ENCODE measurements around the gene CXCR1. TPM values are rescaled to one million over a fixed set of nuclear protein-coding genes. Genes with fewer than 3 reads are reported as not detected.
"Not testable (repeated sequence)": the region's sequence is repeated elsewhere in the genome, so short reads cannot be mapped to it uniquely, and the experiment has no call there.

CXCR1 gene
- total RNA-seq, 1 experiment from 2014 or later: not detected

DNA sequence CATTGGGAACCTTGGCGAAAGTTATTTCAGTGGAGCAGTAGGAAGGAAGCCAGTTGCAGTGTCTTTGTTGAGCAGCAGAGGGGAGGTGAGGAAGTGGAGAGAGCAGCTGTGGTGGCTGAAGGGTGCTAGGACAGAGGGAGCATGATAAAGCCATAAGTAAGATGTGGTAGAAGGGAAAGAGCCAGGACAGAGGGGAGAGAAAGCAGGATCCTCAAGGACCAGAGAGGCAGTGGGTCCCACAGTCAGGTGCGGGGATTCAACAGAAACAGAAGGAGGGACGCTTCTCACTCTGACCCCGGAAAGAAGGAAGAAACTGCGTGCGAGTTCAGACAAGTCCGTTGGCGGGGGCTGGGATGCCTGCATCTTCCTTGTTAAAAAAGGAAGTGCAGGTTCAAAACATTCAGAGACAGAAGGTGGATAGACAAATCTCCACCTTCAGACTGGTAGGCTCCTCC lies 41.1 kb downstream of the CXCR1 start, which contains the start of gene CXCR2:
CXCR2 (plus strand) TSS at position 403 of the 455 bp plus-strand sequence. CDS start 8,774 bp downstream, outside the sequence.
- no peak within 1 kb of the TSS for H3K4me3 ChIP-seq (ENCODE audit: low read depth, low read length, poor library complexity, severe bottlenecking)
- H3K36me3 ChIP-seq (ENCODE audit: insufficient read depth, low read length, poor library complexity, severe bottlenecking): no peaks in the 10 kb centered on the region
- DNase-seq (ENCODE audit: low spot score): no peak
- ChIA-PET CTCF (no interaction called here), POLR2A (ENCODE audit: low non-redundant PET) (no interaction called here)
- intact Hi-C loops (cut with micrococcal nuclease; ENCODE audit: unreplicated experiment): no loop called here
- H3K27me3 ChIP-seq (replicated peaks; ENCODE audit: insufficient read depth, low read depth, low read length, poor library complexity): no peaks in the 10 kb centered on the region
- no TSS peak for BruUV-seq (replicated peaks)
- no peaks in the 10 kb centered on the region for H3K4me1 ChIP-seq (ENCODE audit: insufficient read depth, low read length, poor library complexity, severe bottlenecking)
- no peak within 1 kb of the TSS for H3K27ac ChIP-seq (ENCODE audit: low read depth, low read length, poor library complexity, severe bottlenecking)
- no peaks in the 10 kb centered on the region for H3K9me3 ChIP-seq (ENCODE audit: low read depth, low read length, poor library complexity, severe bottlenecking)
- TF ChIP-seq CTCF (conservative IDR thresholded peaks at IDR 0.05; ENCODE audit: low read depth, low read length) (no peak), EZH2 (IDR thresholded peaks at IDR 0.05; ENCODE audit: borderline replicate concordance, low read depth, low read length, poor library complexity, severe bottlenecking) (no peak)

- no peaks in the 10 kb centered on the region for H3K27me3 ChIP-seq (replicated peaks; ENCODE audit: insufficient read depth, low read depth, low read length, poor library complexity)
- no TSS peak for BruUV-seq (replicated peaks)
- H3K9me3 ChIP-seq (ENCODE audit: low read depth, low read length, poor library complexity, severe bottlenecking): no peaks in the 10 kb centered on the region
- CTCF ChIA-PET: no interaction called here
- H3K27ac ChIP-seq (ENCODE audit: low read depth, low read length, poor library complexity, severe bottlenecking): no peak overlapping the region
- H3K4me1 ChIP-seq (ENCODE audit: insufficient read depth, low read length, poor library complexity, severe bottlenecking): no peaks in the 10 kb centered on the region
- H3K4me3 ChIP-seq (ENCODE audit: low read depth, low read length, poor library complexity, severe bottlenecking): no peak overlapping the region
- POLR2A ChIA-PET (ENCODE audit: low non-redundant PET): no interaction called here
- no peaks in the 10 kb centered on the region for H3K36me3 ChIP-seq (ENCODE audit: insufficient read depth, low read length, poor library complexity, severe bottlenecking)
- no peak for TF ChIP-seq EZH2 (IDR thresholded peaks at IDR 0.05; ENCODE audit: borderline replicate concordance, low read depth, low read length, poor library complexity, severe bottlenecking)
- no peak for TF ChIP-seq CTCF (conservative IDR thresholded peaks at IDR 0.05; ENCODE audit: low read depth, low read length)
- DNase-seq (ENCODE audit: low spot score): no peak
- intact Hi-C loops (cut with micrococcal nuclease; ENCODE audit: unreplicated experiment): no loop called here
These were observed 41.7 kb downstream of the CXCR1 start for GRCh38 chr2:218125095-218125494.

- H3K4me3 ChIP-seq (ENCODE audit: low read depth, low read length, poor library complexity, severe bottlenecking): no peak overlapping the region
- H3K27me3 ChIP-seq (replicated peaks; ENCODE audit: insufficient read depth, low read depth, low read length, poor library complexity): no peaks in the 10 kb centered on the region
- no TSS peak for BruUV-seq (replicated peaks)
- no peak for TF ChIP-seq EZH2 (IDR thresholded peaks at IDR 0.05; ENCODE audit: borderline replicate concordance, low read depth, low read length, poor library complexity, severe bottlenecking)
- TF ChIP-seq CTCF (conservative IDR thresholded peaks at IDR 0.05; ENCODE audit: low read depth, low read length): no peak
- no peaks in the 10 kb centered on the region for H3K9me3 ChIP-seq (ENCODE audit: low read depth, low read length, poor library complexity, severe bottlenecking)
- H3K36me3 ChIP-seq (ENCODE audit: insufficient read depth, low read length, poor library complexity, severe bottlenecking): no peaks in the 10 kb centered on the region
- ChIA-PET CTCF (no interaction called here), POLR2A (ENCODE audit: low non-redundant PET) (no interaction called here)
- no peak overlapping the region for H3K27ac ChIP-seq (ENCODE audit: low read depth, low read length, poor library complexity, severe bottlenecking)
- H3K4me1 ChIP-seq (ENCODE audit: insufficient read depth, low read length, poor library complexity, severe bottlenecking): no peaks in the 10 kb centered on the region
- DNase-seq (ENCODE audit: low spot score): no peak
- intact Hi-C loops (cut with micrococcal nuclease; ENCODE audit: unreplicated experiment): no loop called here
These were observed 42.8 kb downstream of the CXCR1 start for GRCh38 chr2:218123986-218124385.

DNA sequence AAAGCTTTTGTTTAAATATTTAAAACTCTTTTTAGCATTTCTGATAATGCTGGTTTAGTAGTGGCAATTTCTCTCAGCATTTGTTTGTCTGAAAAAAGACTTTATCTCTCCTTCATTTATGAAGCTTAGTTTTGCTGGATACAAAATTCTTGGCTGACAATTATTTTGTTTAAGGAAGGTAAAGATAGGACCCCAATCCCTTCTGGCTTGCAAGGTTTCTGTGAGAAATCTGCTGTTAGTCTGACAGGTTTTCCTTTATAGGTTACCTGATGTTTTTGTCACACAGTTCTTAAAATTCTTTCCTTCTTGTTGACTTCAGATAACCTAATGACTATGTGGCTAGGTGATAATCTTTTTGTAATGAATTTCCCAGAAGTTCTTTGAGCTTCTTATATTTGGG lies 44.5 kb downstream of the CXCR1 start:
- H3K4me1 ChIP-seq (ENCODE audit: insufficient read depth, low read length, poor library complexity, severe bottlenecking); H3K9me3 ChIP-seq (ENCODE audit: low read depth, low read length, poor library complexity, severe bottlenecking); H3K27me3 ChIP-seq (replicated peaks; ENCODE audit: insufficient read depth, low read depth, low read length, poor library complexity); H3K27ac ChIP-seq (ENCODE audit: low read depth, low read length, poor library complexity, severe bottlenecking); intact Hi-C loops (cut with micrococcal nuclease; ENCODE audit: unreplicated experiment); POLR2A ChIA-PET (ENCODE audit: low non-redundant PET); H3K36me3 ChIP-seq (ENCODE audit: insufficient read depth, low read length, poor library complexity, severe bottlenecking); BruUV-seq (replicated peaks); DNase-seq (ENCODE audit: low spot score); CTCF ChIA-PET; H3K4me3 ChIP-seq (ENCODE audit: low read depth, low read length, poor library complexity, severe bottlenecking): not testable (repeated sequence)

DNA sequence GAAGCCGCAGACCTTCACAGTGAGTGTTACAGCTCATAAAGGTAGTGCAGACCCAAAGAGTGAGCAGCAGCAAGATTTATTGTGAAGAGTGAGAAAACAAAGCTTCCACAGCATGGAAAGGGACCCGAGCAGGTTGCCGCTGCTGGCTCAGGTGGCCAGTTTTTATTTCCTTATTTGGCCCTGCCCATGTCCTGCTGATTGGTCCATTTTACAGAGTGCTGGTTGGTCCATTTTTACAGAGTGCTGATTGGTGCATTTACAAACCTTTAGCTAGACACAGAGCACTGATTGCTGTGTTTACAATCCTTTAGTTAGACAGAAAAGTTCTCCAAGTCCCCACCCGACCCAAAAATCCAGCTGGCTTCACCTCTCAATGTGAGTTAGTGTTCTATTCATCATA lies 45.0 kb downstream of the CXCR1 start:
- BruUV-seq (replicated peaks); H3K4me3 ChIP-seq (ENCODE audit: low read depth, low read length, poor library complexity, severe bottlenecking); DNase-seq (ENCODE audit: low spot score): not testable (repeated sequence)

More for the DNA sequence above, 45.0 kb downstream of the CXCR1 start:
- CTCF ChIA-PET; POLR2A ChIA-PET (ENCODE audit: low non-redundant PET); H3K36me3 ChIP-seq (ENCODE audit: insufficient read depth, low read length, poor library complexity, severe bottlenecking); H3K27ac ChIP-seq (ENCODE audit: low read depth, low read length, poor library complexity, severe bottlenecking); H3K9me3 ChIP-seq (ENCODE audit: low read depth, low read length, poor library complexity, severe bottlenecking); H3K4me1 ChIP-seq (ENCODE audit: insufficient read depth, low read length, poor library complexity, severe bottlenecking); H3K27me3 ChIP-seq (replicated peaks; ENCODE audit: insufficient read depth, low read depth, low read length, poor library complexity); intact Hi-C loops (cut with micrococcal nuclease; ENCODE audit: unreplicated experiment): not testable (repeated sequence)
